Naive thymus-derived CD4-positive, alpha-beta T cell (primary cell): Measurements from ENCODE around the gene XAF1. TPM values are rescaled to one million over a fixed set of nuclear protein-coding genes. Genes with fewer than 3 reads are reported as not detected.
A peak's percentile ranks its signal among the peaks of the same experiment; 100 is the strongest.
"Not testable (repeated sequence)": the region's sequence is repeated elsewhere in the genome, so short reads cannot be mapped to it uniquely, and the experiment has no call there.

ENCODE experiments used
- ATAC-seq: fragments of 150-1000 bp; cut with Tn5 transposase; 2 replicates; pipeline ENCODE4 v1.10.0; 2021; ENCODE audit warnings: mild to moderate bottlenecking, moderate library complexity
- CTCF ChIA-PET: fragments of 350-600 bp; sonication (Branson Sonifier 250); formaldehyde crosslinking; loops from one replicate; lab custom pipeline; 2021; ENCODE audit warnings: antibody characterized with exemption; lab: Charles Lee
- POLR2A ChIA-PET: fragments of 350-600 bp; sonication (Branson Sonifier 250); formaldehyde crosslinking; loops from one replicate; lab custom pipeline; 2021; ENCODE audit warnings: antibody characterized with exemption, inconsistent platforms; lab: Charles Lee
- DNase-seq, 9 donors: peaks; one replicate each; pipeline versions ENCODE4 v3.0.0 to v3.0.0-alpha.2; 2020 to 2022; ENCODE audit warnings: mixed read lengths in 1 of 9
- H3K27ac ChIP-seq: one replicate; pipeline ENCODE4 v1.7.0; 2013; ENCODE audit warnings: mild to moderate bottlenecking, low read depth, low read length, moderate library complexity
- H3K27me3 ChIP-seq, 2 donors: one replicate each; pipeline ENCODE4 v1.7.0; 2013; ENCODE audit warnings: low read length in 2 of 2, mild to moderate bottlenecking in 2 of 2, moderate library complexity in 2 of 2; ENCODE audit not compliant: control insufficient read depth in 2 of 2, insufficient read depth in 2 of 2
- H3K36me3 ChIP-seq, 3 experiments: 1 replicate in 2 of 3; 2 replicates in 1 of 3; pipeline ENCODE4 v1.7.0; 2013; ENCODE audit warnings: low read length in 3 of 3, mild to moderate bottlenecking in 3 of 3, moderate library complexity in 1 of 3; ENCODE audit not compliant: insufficient read depth in 3 of 3, control insufficient read depth in 2 of 3
- H3K4me1 ChIP-seq, 2 donors: one replicate each; pipeline ENCODE4 v1.7.0; 2013; ENCODE audit warnings: low read length in 2 of 2, mild to moderate bottlenecking in 2 of 2, moderate library complexity in 1 of 2; ENCODE audit not compliant: control insufficient read depth in 2 of 2, insufficient read depth in 2 of 2
- H3K4me3 ChIP-seq: 2 replicates; pipeline ENCODE4 v1.7.0; 2013; ENCODE audit warnings: mild to moderate bottlenecking, low read length
- H3K9me3 ChIP-seq, 3 experiments: 1 replicate in 2 of 3; 2 replicates in 1 of 3; pipeline ENCODE4 v1.7.0; 2013; ENCODE audit warnings: low read length in 3 of 3; ENCODE audit not compliant: control insufficient read depth in 2 of 3
- H3K27ac Mint-ChIP-seq, 9 donors: one replicate each; pipeline ENCODE4 v1.8.0; 2020 to 2022; ENCODE audit warnings: mixed read lengths in 9 of 9, mild to moderate bottlenecking in 8 of 9, moderate library complexity in 5 of 9, inconsistent platforms in 2 of 9
- H3K27me3 Mint-ChIP-seq, 5 donors: one replicate each; pipeline ENCODE4 v1.8.0; 2021 to 2022; ENCODE audit warnings: mixed read lengths in 5 of 5, mild to moderate bottlenecking in 1 of 5
- H3K36me3 Mint-ChIP-seq, 5 donors: one replicate each; pipeline ENCODE4 v1.8.0; 2020 to 2022; ENCODE audit warnings: mixed read lengths in 5 of 5, mild to moderate bottlenecking in 3 of 5, inconsistent platforms in 1 of 5
- H3K4me1 Mint-ChIP-seq, 7 donors: one replicate each; pipeline ENCODE4 v1.8.0; 2020 to 2022; ENCODE audit warnings: mixed read lengths in 7 of 7, mild to moderate bottlenecking in 3 of 7, inconsistent platforms in 1 of 7
- H3K4me3 Mint-ChIP-seq, 10 donors: one replicate each; pipeline ENCODE4 v1.8.0; 2020 to 2022; ENCODE audit warnings: mild to moderate bottlenecking in 10 of 10, mixed read lengths in 10 of 10, moderate library complexity in 6 of 10, inconsistent platforms in 2 of 10
- H3K9me3 Mint-ChIP-seq, 11 donors: one replicate each; pipeline ENCODE4 v1.8.0; 2020 to 2022; ENCODE audit warnings: mixed read lengths in 11 of 11, mild to moderate bottlenecking in 4 of 11, inconsistent platforms in 1 of 11, moderate library complexity in 1 of 11
- intact Hi-C, 2 donors: fragments of 100-400 bp; cut with micrococcal nuclease; formaldehyde crosslinking; loops; one replicate each; pipeline ENCODE4 v1.15.1; 2023
- polyA plus RNA-seq, 2 donors: library from polyadenylated mRNA; unstranded; fragments of 300-500 nt; fragmentation: Illumina TruSeq; gene quantifications; one replicate each; pipeline ENCODE4 v1.2.3, GENCODE V29; 2021
- total RNA-seq, 6 experiments: library from RNA in 5 of 6; stranded (reverse) in 5 of 6; gene quantifications; 1 replicate in 5 of 6; 2 replicates in 1 of 6; pipeline ENCODE4 v1.2.3 and lab custom pipeline; 2021 to 2026

Gene XAF1
- total and polyA plus RNA-seq, 7 experiments from 2014 or later: 28.1 to 475 (median 58.1) TPM

DNA sequence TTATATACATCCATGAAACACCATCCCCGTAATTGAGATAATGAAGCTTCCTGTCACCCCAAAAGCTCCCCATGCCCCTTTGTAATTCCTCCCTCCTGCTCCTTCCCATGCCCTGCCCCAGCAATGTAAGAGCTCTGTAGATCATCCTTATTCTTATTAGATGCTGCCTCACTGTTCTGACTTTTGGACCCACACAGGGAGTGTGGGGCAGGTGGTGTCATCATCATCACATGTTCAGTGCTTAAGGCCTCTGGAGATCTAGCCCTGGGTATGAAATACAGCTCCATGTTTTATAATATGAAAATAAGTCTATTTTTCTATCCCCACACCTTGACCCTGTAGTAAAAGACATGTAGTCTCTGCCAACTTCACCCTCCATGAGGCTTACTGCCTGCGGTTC lies 1.9 kb downstream of the XAF1 start:
- Histone ChIP-seq H3K36me3 (peaks cover 7 to 46% (median 16%) of the 10 kb centered on the region in 3 experiments), H3K27me3 (no peaks in the 10 kb centered on the region), H3K9me3 (no peaks in the 10 kb centered on the region), H3K4me3 (no peak overlapping the region), H3K4me1 (peaks cover 29 to 34% of the 10 kb centered on the region in 2 donors), H3K27ac (peak overlapping the region; percentile 37)
- ATAC-seq (no peak), DNase-seq (no peak)
- peaks cover 10 to 64% (median 46%) of the 10 kb centered on the region in 5 donors for H3K36me3 Mint-ChIP-seq
- ChIA-PET POLR2A (no interaction called here), CTCF (interaction anchor here (0.5 to 0.9 kb wide), 2 partner anchors 11 to 146 kb away, joined by 3 to 4 read pairs; no protein-coding TSS in a partner anchor)
- H3K27ac Mint-ChIP-seq: peak overlapping the region; percentile 34 to 100 (median 85)
- H3K4me3 Mint-ChIP-seq: peak overlapping the region; percentile 45 to 99 (median 86)
- intact Hi-C loops: loop anchor here (2.0 to 10.0 kb wide), 5 partner anchors 85 to 257 kb away; partner anchors contain the start of genes RNASEK (in 2 of the 2), C17orf100 (in 1 of the 2) and MED31 (in 1 of the 2)
- no peaks in the 10 kb centered on the region for H3K27me3 Mint-ChIP-seq
- peaks cover 41 to 70% (median 51%) of the 10 kb centered on the region in 7 donors for H3K4me1 Mint-ChIP-seq
- H3K9me3 Mint-ChIP-seq: peaks cover 0 to 2% (median 0%) of the 10 kb centered on the region in 11 donors

- POLR2A ChIA-PET: no interaction called here
- CTCF ChIA-PET: no interaction called here
- DNase-seq: no peak
- no peak overlapping the region for H3K27ac ChIP-seq
- intact Hi-C loops: no loop called here
- H3K4me1 ChIP-seq: peaks cover 11 to 16% of the 10 kb centered on the region in 2 donors
- peaks cover 19 to 72% (median 27%) of the 10 kb centered on the region in 7 donors for H3K4me1 Mint-ChIP-seq
- H3K27me3 Mint-ChIP-seq: no peaks in the 10 kb centered on the region
- H3K9me3 ChIP-seq: peaks cover 0 to 5% (median 0%) of the 10 kb centered on the region in 3 experiments
- H3K4me3 ChIP-seq: no peak overlapping the region
- H3K27ac Mint-ChIP-seq: no peak overlapping the region
- no peak for ATAC-seq
- H3K36me3 ChIP-seq: peaks cover 28 to 84% (median 28%) of the 10 kb centered on the region in 3 experiments
- H3K36me3 Mint-ChIP-seq: peaks cover 43 to 95% (median 86%) of the 10 kb centered on the region in 5 donors
- H3K4me3 Mint-ChIP-seq: no peak overlapping the region
- H3K27me3 ChIP-seq: no peaks in the 10 kb centered on the region
- peaks cover 11 to 24% (median 15%) of the 10 kb centered on the region in 11 donors for H3K9me3 Mint-ChIP-seq
Measured at GRCh38 chr17:6761779-6762178, 5.9 kb downstream of the XAF1 start.

DNA sequence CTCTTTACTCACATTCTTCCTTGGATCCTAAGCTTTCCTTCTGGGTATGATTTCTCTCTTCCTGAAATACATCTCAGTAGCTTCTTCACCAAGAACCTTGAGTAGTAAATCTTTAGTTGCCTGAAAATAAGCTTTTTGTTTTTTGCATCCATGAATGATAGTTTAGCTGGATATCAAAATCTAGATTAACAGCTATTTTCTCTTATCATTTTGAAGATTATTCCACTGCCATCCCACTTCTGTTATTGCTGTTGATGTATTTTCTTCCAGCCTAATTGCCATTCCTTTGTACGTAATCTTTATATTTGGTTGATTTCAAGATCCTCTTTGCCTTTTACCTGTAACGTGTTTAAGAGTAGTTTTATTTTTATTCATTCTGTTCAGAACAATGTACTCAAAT lies 12.6 kb downstream of the XAF1 start:
- H3K4me3 Mint-ChIP-seq: no peak overlapping the region
- intact Hi-C loops: no loop called here
- no peak overlapping the region for H3K4me3 ChIP-seq
- H3K4me1 ChIP-seq: no peaks in the 10 kb centered on the region
- CTCF ChIA-PET: interaction anchor here (0.8 kb wide), 1 partner anchor 11 kb away, joined by 3 read pairs; no protein-coding TSS in a partner anchor
- H3K4me1 Mint-ChIP-seq: peaks cover 0 to 26% (median 5%) of the 10 kb centered on the region in 7 donors
- H3K9me3 ChIP-seq: peaks cover 0 to 43% (median 8%) of the 10 kb centered on the region in 3 experiments
- ATAC-seq: no peak
- no peak for DNase-seq
- H3K9me3 Mint-ChIP-seq: peaks cover 18 to 81% (median 63%) of the 10 kb centered on the region in 11 donors
- POLR2A ChIA-PET: no interaction called here
- no peak overlapping the region for H3K27ac Mint-ChIP-seq
- H3K36me3 ChIP-seq: peaks cover 60 to 98% (median 63%) of the 10 kb centered on the region in 3 experiments
- H3K27me3 Mint-ChIP-seq: peaks cover 0 to 4% (median 0%) of the 10 kb centered on the region in 5 donors
- peaks cover 77 to 99% (median 97%) of the 10 kb centered on the region in 5 donors for H3K36me3 Mint-ChIP-seq
- H3K27me3 ChIP-seq: no peaks in the 10 kb centered on the region
- no peak overlapping the region for H3K27ac ChIP-seq

DNA sequence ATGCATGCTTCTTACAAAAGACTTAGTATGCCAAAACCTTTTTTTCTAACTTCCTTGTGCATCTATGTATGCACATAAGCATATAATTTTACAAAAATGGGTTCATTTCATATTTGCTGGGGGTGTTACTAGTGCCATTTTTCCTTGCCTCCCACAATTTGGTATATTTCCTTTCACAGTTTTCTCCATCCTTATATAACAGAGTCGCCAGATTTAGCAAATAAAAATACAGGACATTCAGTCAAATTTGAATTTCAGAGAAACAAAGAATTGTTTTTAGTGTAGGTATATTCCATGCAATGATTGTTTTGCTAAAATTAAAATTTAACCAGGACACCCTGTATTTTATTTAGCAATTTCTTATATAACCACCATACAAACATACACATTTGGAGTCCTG lies 16.2 kb downstream of the XAF1 start:
- Mint-ChIP-seq H3K27ac (no peak overlapping the region), H3K4me3 (no peak overlapping the region), H3K36me3 (peaks cover 55 to 91% (median 76%) of the 10 kb centered on the region in 5 donors), H3K4me1 (peaks cover 0 to 14% (median 5%) of the 10 kb centered on the region in 7 donors), H3K27me3 (peaks cover 0 to 26% (median 9%) of the 10 kb centered on the region in 5 donors), H3K9me3 (peaks cover 18 to 93% (median 66%) of the 10 kb centered on the region in 11 donors)
- Histone ChIP-seq H3K27me3 (no peaks in the 10 kb centered on the region), H3K4me3 (no peak overlapping the region), H3K9me3 (peaks cover 0 to 63% (median 13%) of the 10 kb centered on the region in 3 experiments), H3K36me3 (peaks cover 38 to 67% (median 51%) of the 10 kb centered on the region in 3 experiments), H3K27ac (no peak overlapping the region), H3K4me1 (no peaks in the 10 kb centered on the region)
- DNase-seq (no peak), ATAC-seq (no peak)
- intact Hi-C loops: no loop called here
- POLR2A ChIA-PET: no interaction called here
- CTCF ChIA-PET: no interaction called here

- H3K27ac ChIP-seq, intact Hi-C loops, ATAC-seq, H3K27me3 ChIP-seq, H3K4me3 ChIP-seq, H3K4me1 ChIP-seq, POLR2A ChIA-PET, DNase-seq, CTCF ChIA-PET: not testable (repeated sequence)
- H3K27me3 Mint-ChIP-seq: peaks cover 0 to 55% (median 35%) of the 10 kb centered on the region in 5 donors
- peak overlapping the region in 1 of 9 donors; percentile 1 for H3K27ac Mint-ChIP-seq
- peaks cover 18 to 92% (median 56%) of the 10 kb centered on the region in 11 donors for H3K9me3 Mint-ChIP-seq
- H3K4me3 Mint-ChIP-seq: peak overlapping the region in 1 of 10 donors; percentile 46
- H3K4me1 Mint-ChIP-seq: peaks cover 0 to 11% (median 6%) of the 10 kb centered on the region in 7 donors
- H3K36me3 ChIP-seq: peaks cover 18 to 38% (median 28%) of the 10 kb centered on the region in 3 experiments
- peaks cover 0 to 45% (median 5%) of the 10 kb centered on the region in 3 experiments for H3K9me3 ChIP-seq
- peaks cover 48 to 92% (median 60%) of the 10 kb centered on the region in 5 donors for H3K36me3 Mint-ChIP-seq
Measured at GRCh38 chr17:6774906-6775305, 19.1 kb downstream of the XAF1 start.

GRCh38 chr17:6775871-6776405 lies 20.1 kb downstream of the XAF1 start, which contains the start of gene FBXO39:
FBXO39 (plus strand) TSS chr17:6776215; CDS start chr17:6779869, 3,654 bp downstream.
- Histone ChIP-seq H3K36me3 (peaks cover 12 to 28% (median 19%) of the 10 kb centered on the region in 3 experiments), H3K27me3 (no peaks in the 10 kb centered on the region), H3K4me3 (no peak within 1 kb of the TSS), H3K9me3 (peaks cover 0 to 42% (median 5%) of the 10 kb centered on the region in 3 experiments), H3K4me1 (no peaks in the 10 kb centered on the region), H3K27ac (no peak within 1 kb of the TSS)
- POLR2A ChIA-PET: no interaction called here
- peak within 1 kb of the TSS in 7 of 10 donors; percentile 11 to 50 (median 39) for H3K4me3 Mint-ChIP-seq
- peaks cover 0 to 11% (median 6%) of the 10 kb centered on the region in 7 donors for H3K4me1 Mint-ChIP-seq
- intact Hi-C loops: no loop called here
- H3K9me3 Mint-ChIP-seq: peaks cover 18 to 86% (median 59%) of the 10 kb centered on the region in 11 donors
- no peak for DNase-seq
- CTCF ChIA-PET: no interaction called here
- H3K36me3 Mint-ChIP-seq: peaks cover 45 to 90% (median 49%) of the 10 kb centered on the region in 5 donors
- no peak for ATAC-seq
- peaks cover 0 to 56% (median 35%) of the 10 kb centered on the region in 5 donors for H3K27me3 Mint-ChIP-seq
- H3K27ac Mint-ChIP-seq: peak within 1 kb of the TSS in 1 of 9 donors; percentile 63
